Pancreas (tissue), 10 donors: Measurements from ENCODE around the gene STAT5B. TPM values are rescaled to one million over a fixed set of nuclear protein-coding genes. Genes with fewer than 3 reads are reported as not detected.
A peak's percentile ranks its signal among the peaks of the same experiment; 100 is the strongest.

Experiments
- ATAC-seq, 4 donors: fragments of 200-7000 bp; cut with Tn5 transposase; one replicate each; pipeline versions ENCODE4 v1.8.0 to v1.9.1; 2020; ENCODE audit warnings: mild to moderate bottlenecking in 4 of 4, moderate library complexity in 4 of 4
- DNase-seq, 6 donors: peaks; one replicate each; pipeline ENCODE4 v3.0.0-alpha.2; 2020
- FAIRE-seq: peaks from 2 replicates; lab custom pipeline; 2012; peaks lifted over from hg19 to GRCh38; lab: Jason Lieb, UNC
- H3K27ac ChIP-seq, 4 donors: fragments of 200-600 bp; sonication (generic); 1 replicate in 3 of 4; 2 replicates in 1 of 4; pipeline versions ENCODE4 v1.5.0 to v1.8.0; 2020
- H3K27me3 ChIP-seq, 4 donors: fragments of 200-600 bp; one replicate each; pipeline ENCODE4 v1.8.0; 2021
- H3K36me3 ChIP-seq, 3 donors: fragments of 200-600 bp; sonication (generic) in 1 of 3; one replicate each; pipeline versions ENCODE4 v1.5.0 to v1.8.0; 2020 to 2021
- H3K4me1 ChIP-seq, 3 donors: fragments of 200-600 bp; one replicate each; pipeline ENCODE4 v1.8.0; 2021
- H3K4me3 ChIP-seq, 4 donors: fragments of 200-600 bp; sonication (generic) in 2 of 4; one replicate each; pipeline versions ENCODE4 v1.5.0 to v1.8.0; 2020 to 2021
- H3K9me3 ChIP-seq, 4 donors: fragments of 200-600 bp; one replicate each; pipeline ENCODE4 v1.8.0; 2021
- WGBS, 2 donors: extraction: QIAGEN DNeasy Blood & Tissue Kit; methylation state at CpG; one replicate each; pipeline ENCODE4 v1.1.7; 2013; 5-methylcytosine and 5-hydroxymethylcytosine counted together
- intact Hi-C, 3 donors: fragments of 100-400 bp; cut with DNase I; formaldehyde crosslinking; loops; one replicate each; pipeline versions ENCODE4 v1.11.1 to v1.14.2; 2022
- polyA plus RNA-seq, 2 donors: library from polyadenylated mRNA; stranded (reverse); fragments of 200-250 nt; gene quantifications; one replicate each; pipeline ENCODE4 v1.2.3, GENCODE V29; 2013
- total RNA-seq, 6 donors: library from RNA; stranded (reverse); fragmentation: NEBNext Ultra II Directional in 4 of 6; extraction: Animal tissue kit (Norgen Biotek cat#: 25700) in 4 of 6; gene quantifications; one replicate each; pipeline versions ENCODE4 v1.2.1 to v1.2.4, GENCODE V29; 2021 to 2023
- TF ChIP-seq, protein P1 (sequence below), 4 donors: fragments of 200-600 bp; sonication (generic) in 3 of 4; IDR thresholded peaks; one replicate each; pipeline versions ENCODE4 v1.5.0 to v1.8.0; 2021; ENCODE audit warnings: antibody characterized with exemption in 4 of 4
- donor health status: healthy with polysubstance abuse.
- donor health status: DM: no; HTN: no; CAD: no; lungs with moderate emphysema.
- donor health status: DM: no; HTN: no; CAD: no.
- donor health status: control.
- donor health status: control.
- donor health status: Bipolar disorder and iron deficiency.
- donor health status: DM: yes; HTN: yes; CAD: no.
- donor health status: DM: no; HTN: no; CAD: no.
- donor health status: DM: no; HTN: no; CAD: no.
- donor health status: DM: yes; HTN: yes; CAD: no.

STAT5B gene
- total and polyA plus RNA-seq, 8 donors: 17.9 to 27.5 (median 24.1) TPM

DNA sequence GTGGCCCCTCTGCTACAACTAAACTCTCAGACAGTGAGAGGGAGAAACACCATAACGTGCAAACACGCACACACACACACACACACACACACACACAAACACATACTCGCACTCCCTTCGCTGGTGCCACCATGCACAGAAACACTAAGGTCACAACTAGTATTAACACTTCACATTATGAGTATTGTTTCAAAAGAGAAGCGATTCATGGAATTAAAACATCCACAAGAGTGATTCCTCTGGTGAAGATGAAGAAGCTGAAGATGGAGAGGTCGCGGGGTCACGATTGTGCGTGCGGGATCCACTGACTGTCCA is 74.8 kb downstream of the STAT5B start:
- Histone ChIP-seq H3K27ac (peak overlapping the region in 1 of 4 donors; percentile 19), H3K36me3 (peaks cover 0 to 3% (median 0%) of the 10 kb centered on the region in 3 donors), H3K4me3 (no peak overlapping the region), H3K27me3 (no peaks in the 10 kb centered on the region), H3K9me3 (no peaks in the 10 kb centered on the region), H3K4me1 (peaks cover 0 to 6% (median 0%) of the 10 kb centered on the region in 3 donors)
- no peak for FAIRE-seq
- intact Hi-C loops: no loop called here
- 71 to 73% methylated on average over 10 of the region's 10 CpGs for WGBS, 2 donors
- peak in 1 of 6 donors; percentile 42 for DNase-seq
- ATAC-seq: peak in 3 of 4 donors; percentile 7 to 32 (median 25)
- TF ChIP-seq, protein P1, sequence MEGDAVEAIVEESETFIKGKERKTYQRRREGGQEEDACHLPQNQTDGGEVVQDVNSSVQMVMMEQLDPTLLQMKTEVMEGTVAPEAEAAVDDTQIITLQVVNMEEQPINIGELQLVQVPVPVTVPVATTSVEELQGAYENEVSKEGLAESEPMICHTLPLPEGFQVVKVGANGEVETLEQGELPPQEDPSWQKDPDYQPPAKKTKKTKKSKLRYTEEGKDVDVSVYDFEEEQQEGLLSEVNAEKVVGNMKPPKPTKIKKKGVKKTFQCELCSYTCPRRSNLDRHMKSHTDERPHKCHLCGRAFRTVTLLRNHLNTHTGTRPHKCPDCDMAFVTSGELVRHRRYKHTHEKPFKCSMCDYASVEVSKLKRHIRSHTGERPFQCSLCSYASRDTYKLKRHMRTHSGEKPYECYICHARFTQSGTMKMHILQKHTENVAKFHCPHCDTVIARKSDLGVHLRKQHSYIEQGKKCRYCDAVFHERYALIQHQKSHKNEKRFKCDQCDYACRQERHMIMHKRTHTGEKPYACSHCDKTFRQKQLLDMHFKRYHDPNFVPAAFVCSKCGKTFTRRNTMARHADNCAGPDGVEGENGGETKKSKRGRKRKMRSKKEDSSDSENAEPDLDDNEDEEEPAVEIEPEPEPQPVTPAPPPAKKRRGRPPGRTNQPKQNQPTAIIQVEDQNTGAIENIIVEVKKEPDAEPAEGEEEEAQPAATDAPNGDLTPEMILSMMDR (IDR thresholded peaks at IDR 0.05): no peak

GRCh38 chr17:42200706-42201457 is 75.3 kb downstream of the STAT5B start:
- ATAC-seq: peak; percentile 94 to 97 (median 95)
- H3K4me3 ChIP-seq: no peak overlapping the region
- peaks cover 0 to 6% (median 0%) of the 10 kb centered on the region in 3 donors for H3K4me1 ChIP-seq
- DNase-seq: peak; percentile 65 to 84 (median 73)
- no peaks in the 10 kb centered on the region for H3K9me3 ChIP-seq
- TF ChIP-seq, protein P1 (IDR thresholded peaks at IDR 0.05): no peak
- peak overlapping the region; percentile 19 to 54 (median 50) for H3K27ac ChIP-seq
- H3K27me3 ChIP-seq: no peaks in the 10 kb centered on the region
- peaks cover 0 to 3% (median 0%) of the 10 kb centered on the region in 3 donors for H3K36me3 ChIP-seq
- no peak for FAIRE-seq
- intact Hi-C loops: no loop called here
- 31 to 40% methylated on average over 14 of the region's 14 CpGs for WGBS, 2 donors

GRCh38 chr17:42199416-42200011 is 76.7 kb downstream of the STAT5B start:
- peak in 1 of 6 donors; percentile 44 for DNase-seq
- intact Hi-C loops: no loop called here
- Histone ChIP-seq H3K36me3 (peaks cover 0 to 3% (median 0%) of the 10 kb centered on the region in 3 donors), H3K4me3 (no peak overlapping the region), H3K4me1 (peaks cover 0 to 6% (median 0%) of the 10 kb centered on the region in 3 donors), H3K9me3 (no peaks in the 10 kb centered on the region), H3K27me3 (no peaks in the 10 kb centered on the region), H3K27ac (no peak overlapping the region)
- TF ChIP-seq, protein P1 (IDR thresholded peaks at IDR 0.05): no peak
- no peak for FAIRE-seq
- 85 to 87% methylated on average over 12 of the region's 12 CpGs for WGBS, 2 donors
- no peak for ATAC-seq

- FAIRE-seq (no peak), DNase-seq (no peak), ATAC-seq (no peak)
- Histone ChIP-seq H3K27ac (peak overlapping the region in 1 of 4 donors; percentile 44), H3K36me3 (no peaks in the 10 kb centered on the region), H3K27me3 (no peaks in the 10 kb centered on the region), H3K9me3 (no peaks in the 10 kb centered on the region), H3K4me3 (no peak overlapping the region), H3K4me1 (peaks cover 0 to 6% (median 0%) of the 10 kb centered on the region in 3 donors)
- intact Hi-C loops: no loop called here
- TF ChIP-seq, protein P1 (IDR thresholded peaks at IDR 0.05): no peak
- 80 to 81% methylated on average over 4 of the region's 4 CpGs for WGBS, 2 donors
Observed at GRCh38 chr17:42198897-42199296, 77.3 kb downstream of the STAT5B start.
